Stimulated activated CD4-positive, alpha-beta T cell treated with anti-CD3 and anti-CD28 coated beads, Interleukin-4, amount 100 ng/mL, for 1 hour (primary cell): ENCODE measurements around the gene ABCB6.
"Not testable (repeated sequence)": the region's sequence is repeated elsewhere in the genome, so short reads cannot be mapped to it uniquely, and the experiment has no call there.

Experiments used
- DNase-seq: peaks from one replicate; pipeline ENCODE4 v3.0.0-alpha.2; 2020

The ABCB6 gene

GRCh38 chr2:219213026-219213415 is 5.7 kb downstream of the ABCB6 start:
- DNase-seq: no peak

DNA sequence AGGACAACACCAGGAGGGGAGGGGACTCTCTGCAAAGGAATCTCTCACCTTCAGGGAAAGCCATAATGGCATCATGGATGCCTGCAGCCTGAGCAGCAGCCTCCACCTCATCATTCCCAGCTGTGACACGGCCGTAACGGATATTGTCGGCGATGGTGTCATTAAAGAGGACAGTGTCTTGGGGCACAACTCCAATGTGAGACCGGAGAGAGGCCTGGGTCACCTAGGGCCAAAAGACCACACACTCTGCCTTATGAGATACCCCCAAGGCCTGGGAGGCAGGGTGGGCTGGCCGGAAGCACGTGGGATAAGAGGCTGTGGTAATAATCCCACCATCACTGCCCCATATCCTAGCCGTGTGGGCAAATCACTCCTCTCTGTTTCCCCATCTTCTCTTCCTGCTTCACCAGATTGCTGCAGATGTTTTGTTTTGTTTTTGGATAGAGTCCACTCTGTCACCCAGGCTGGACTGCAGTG is 7.8 kb downstream of the ABCB6 start:
- DNase-seq: no peak

- DNase-seq: no peak
These were observed 8.4 kb downstream of the ABCB6 start for GRCh38 chr2:219210196-219210885.

DNA sequence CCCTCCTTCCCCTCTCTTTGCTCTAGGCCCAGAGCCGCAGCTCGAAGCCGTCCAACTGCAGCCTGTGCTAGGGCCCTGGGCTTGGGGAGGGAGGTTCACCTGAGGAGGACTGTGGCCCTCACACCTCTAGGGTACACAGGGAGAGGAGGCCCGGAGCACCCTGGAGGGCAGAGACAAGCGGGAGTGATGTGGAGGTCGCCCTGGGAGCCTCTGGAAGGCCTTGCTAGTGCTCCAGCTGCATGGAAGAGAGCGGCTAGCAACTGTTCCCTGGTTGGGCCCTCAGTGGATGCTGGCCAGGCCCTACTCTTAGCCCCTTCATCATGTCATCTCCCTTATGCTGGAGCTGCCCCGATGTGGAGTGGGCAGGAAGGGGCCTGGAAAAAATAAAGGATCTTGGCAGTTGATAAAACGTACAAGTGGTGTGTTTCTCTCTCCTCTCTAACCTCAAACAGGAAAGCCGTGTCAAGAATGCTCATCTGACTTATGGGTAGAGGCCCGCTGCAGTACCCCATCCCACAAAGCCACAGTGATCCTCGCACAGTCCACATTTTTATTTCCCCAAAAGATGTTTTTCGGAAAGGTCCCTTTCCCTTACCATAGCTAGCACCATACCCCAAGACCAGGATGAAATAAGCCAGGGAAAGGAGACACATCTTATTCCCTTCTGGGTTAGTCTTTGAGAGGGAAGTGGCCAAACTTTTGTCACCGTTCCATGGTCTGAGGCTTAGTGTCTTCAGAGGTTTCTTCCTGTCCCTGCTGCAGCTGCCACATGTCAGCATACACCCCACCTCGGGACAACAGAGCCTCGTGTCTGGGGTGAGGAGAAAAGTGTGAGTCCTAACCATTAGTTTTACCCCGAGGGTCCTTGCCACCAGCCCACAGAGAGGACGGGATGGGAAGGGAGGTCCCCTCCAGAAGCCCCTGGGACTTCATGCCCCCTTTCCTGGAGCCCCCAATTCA is 9.2 kb downstream of the ABCB6 start:
- no peak for DNase-seq

GRCh38 chr2:219207884-219208740 is 10.6 kb downstream of the ABCB6 start:
- no peak for DNase-seq

DNA sequence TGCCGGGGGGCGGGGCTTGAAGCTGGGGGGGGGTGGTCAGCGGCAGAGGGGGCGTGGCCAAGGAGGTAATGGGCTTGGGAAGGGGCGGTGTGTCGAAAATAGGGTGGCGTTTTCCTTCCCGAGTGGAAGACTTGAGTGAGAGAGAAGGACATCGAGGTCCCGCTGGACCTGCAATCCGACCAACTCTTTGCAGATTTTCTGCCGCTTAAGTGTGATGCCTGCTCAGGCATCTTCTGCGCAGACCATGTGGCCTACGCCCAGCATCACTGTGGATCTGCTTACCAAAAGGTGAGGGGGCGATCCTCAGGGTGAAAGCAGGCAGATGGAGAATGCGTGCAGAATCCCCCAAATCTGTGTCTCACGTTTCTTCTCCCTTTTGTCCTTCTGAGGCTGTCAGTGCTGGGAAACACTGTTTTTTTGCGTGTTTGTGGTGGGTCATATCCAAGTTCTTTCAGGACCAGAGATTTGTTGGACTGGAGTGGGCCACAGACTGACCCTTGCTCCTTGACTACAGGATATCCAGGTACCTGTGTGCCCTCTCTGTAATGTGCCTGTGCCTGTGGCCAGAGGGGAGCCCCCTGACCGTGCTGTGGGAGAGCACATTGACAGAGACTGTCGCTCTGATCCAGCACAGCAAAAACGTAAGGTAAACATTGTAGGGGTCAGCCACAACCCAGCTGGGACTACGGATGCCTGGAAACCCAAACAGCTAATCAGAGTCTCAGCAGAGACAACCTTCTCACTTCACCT is 11.4 kb downstream of the ABCB6 start:
- DNase-seq: no peak

DNA sequence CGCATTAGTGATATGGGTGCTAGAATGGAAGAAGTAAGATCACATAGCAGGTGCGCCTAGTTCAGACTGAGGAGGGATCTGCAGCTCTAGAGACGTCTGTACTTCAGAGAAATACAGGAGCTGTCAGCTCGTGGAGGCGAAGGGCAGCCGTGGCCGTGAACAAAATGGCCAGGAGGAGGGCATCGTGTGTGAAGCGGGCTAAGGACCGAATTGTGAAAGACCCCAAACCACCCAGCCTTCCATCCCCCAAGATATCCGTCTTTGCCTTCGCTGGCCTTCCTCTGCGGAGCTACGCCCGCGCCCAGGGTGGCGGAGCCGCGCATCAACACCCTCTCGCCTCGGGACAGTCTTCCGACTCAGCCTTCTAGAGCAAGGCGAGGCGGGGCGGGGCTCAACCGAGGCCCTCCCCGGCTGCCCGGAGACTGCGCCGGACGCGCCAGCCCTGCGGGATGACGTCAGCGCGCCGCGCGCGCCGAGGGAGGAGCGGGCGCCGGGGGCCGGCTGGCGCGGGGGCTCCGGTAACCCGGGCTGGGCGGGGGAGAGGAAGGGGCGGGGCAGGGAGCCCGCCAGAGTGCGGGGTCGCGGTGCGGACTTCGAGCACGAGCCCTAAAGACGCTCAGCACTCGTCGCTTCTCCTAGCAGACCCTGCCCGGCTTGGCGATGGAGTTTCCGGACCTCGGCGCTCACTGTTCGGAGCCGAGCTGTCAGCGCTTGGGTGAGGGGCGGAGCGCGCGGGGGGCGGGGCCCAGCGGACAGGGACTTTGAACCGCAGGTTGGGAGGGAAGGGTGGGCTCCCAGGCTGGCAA is 12.2 kb downstream of the ABCB6 start, which contains the start of gene ZFAND2B:
Gene ZFAND2B (plus strand): TSS at position 455 of the 806 bp plus-strand sequence. CDS start 206 bp downstream, at position 661.
- DNase-seq: peak; percentile 96

DNA sequence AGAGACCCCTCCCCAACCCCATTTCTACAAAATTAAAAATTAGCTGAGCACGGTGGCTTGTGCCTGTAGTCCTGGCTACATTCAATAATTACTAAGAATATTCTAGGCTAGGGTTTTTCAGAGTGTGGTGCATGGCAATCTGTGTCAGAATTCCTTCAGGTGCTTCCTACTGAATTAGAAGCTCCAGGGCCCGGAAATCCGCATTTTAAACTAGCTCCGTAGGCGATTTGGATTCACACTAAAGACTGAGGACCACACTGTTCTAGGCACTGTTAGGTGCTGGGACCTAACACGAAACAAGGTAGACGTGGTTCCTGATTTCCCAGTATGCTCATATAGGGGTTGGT is 12.8 kb downstream of the ABCB6 start:
- DNase-seq: no peak

- DNase-seq: no peak
These were observed 13.6 kb downstream of the ABCB6 start for GRCh38 chr2:219205165-219205538.

GRCh38 chr2:219204425-219205164 is 14.2 kb downstream of the ABCB6 start:
- no peak for DNase-seq

DNA sequence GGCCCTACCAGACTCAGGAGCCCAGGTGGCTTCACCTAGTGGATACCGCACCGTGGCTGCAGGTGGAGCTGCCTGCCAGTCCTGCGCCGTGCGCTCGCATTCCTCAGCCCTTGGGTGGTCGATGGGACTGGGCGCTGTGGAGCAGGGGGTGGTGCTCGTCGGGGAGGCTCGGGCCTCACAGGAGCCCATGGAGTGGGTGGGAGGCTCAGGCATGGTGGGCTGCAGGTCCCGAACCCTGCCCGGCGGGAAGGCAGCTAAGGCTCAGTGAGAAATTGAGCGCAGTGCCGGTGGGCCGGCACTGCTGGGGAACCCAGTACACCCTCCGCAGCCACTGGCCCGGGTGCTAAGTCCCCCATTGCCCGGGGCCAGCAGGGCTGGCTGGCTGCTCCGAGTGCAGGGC is 17.4 kb downstream of the ABCB6 start:
- DNase-seq: not testable (repeated sequence)

- DNase-seq: not testable (repeated sequence)
These were observed 18.0 kb downstream of the ABCB6 start for GRCh38 chr2:219200502-219201326.

GRCh38 chr2:219199470-219200211 is 19.1 kb downstream of the ABCB6 start:
- DNase-seq: no peak

DNA sequence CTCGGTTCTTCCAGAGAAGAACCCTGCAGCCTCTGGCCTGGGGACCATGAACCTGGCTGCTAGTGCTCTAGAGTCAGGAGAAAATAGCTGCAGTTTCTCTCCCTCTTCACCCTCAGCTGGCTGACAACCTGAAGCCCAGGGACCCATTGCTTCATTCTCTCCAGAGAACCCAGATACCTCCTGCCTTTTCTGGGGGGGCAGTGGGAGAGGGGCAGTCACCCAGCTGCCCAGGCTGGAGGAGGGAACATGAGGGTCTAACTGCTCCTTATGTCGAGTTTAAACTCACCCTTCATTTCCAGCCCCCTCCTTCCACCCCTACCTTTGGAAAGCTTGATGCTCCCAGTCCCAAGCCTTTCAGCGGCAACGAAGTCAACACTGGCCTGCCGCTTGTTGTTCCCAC is 19.8 kb downstream of the ABCB6 start:
- DNase-seq: no peak

- DNase-seq: no peak
These were observed 21.4 kb downstream of the ABCB6 start for GRCh38 chr2:219197388-219197787.

DNA sequence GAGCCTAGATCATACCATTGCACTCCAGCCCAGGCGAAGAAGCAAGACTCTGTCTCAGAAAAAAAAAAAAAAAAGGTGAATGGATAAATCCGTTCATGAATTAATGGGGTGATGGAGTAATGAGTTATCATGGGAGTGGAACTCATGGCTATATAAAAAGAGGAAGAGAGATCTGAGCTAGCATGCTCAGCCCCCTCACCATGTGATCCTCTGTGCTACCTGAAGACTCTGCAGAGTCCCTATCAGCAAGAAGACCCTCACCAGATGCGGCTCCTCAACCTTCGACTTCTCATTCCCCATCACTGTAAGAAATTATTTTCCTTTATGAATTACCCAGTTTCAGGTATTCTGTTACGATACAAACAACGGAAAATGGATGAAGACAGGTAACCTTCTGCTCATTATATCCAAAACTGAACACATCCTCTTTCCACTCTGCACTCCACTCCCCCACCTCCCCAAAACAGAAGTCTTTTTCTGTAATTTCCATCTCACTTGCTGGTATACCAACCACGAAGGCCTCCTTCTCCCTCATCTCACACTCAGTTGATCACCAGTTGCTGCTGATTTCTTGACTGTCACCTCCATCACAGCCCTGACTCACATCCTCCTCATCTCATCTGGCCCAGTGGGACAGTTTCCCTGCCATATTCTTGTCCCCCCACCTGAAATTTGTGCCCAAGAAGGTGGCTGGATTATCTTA is 31.9 kb downstream of the ABCB6 start:
- no peak for DNase-seq

DNA sequence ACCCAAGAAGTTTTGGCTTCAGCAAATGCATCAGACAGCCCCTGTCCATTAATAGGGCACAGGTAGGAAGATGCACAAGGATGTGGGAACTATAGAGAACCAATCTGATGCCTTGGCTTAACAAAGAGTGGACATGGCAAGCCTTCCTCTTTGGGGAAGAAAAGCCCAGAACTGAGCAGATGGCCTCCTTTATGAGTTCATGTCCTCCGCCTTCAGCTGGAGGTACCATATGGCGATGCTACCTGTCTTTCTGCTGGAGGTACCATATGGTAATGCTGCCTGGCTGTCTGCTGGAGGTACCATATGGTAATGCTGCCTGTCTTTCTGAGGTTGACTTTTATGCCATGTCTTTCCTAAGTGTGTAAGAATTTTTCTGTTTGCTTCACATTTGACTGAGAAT is 34.6 kb downstream of the ABCB6 start:
- no peak for DNase-seq

DNA sequence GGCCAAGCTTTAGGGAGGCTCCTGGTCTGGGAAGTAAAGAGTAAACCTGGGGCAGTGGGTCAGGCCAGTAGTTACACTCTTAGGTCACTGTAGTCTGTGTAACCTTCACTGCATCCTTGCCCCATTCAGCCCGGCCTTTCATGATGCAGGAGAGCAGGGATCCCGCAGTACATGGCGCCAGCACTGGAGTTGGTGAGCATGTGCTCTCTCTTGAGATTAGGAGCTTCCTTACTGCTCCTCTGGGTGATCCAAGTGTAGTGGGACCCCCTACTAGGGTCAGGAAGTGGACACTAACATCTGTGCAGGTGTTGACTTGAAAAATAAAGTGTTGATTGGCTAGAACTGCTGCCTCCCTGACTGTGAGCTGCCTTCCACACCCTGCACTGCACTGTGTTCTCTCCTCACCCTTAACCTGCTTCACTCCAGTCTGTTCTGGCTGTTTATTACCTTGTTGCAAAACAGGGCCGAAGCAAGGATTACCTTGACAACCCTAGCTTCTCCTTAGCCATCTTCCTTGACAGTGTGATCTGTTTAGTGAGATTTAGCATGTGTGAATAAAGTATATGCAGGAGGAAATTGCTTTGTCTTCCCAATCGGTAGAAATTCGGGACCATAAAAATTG is 35.5 kb downstream of the ABCB6 start:
- DNase-seq: no peak
